Activated B cell treated with CpG ODN at 0.5 μM for 24 hours (primary cell): ENCODE results near the gene MEIS2. TPM values are rescaled to one million over a fixed set of nuclear protein-coding genes. Genes with fewer than 3 reads are reported as not detected.
A peak's percentile ranks its signal among the peaks of the same experiment; 100 is the strongest.

Experiments used
- ATAC-seq: fragments of 200-7000 bp; cut with Tn5 transposase; one replicate; pipeline ENCODE4 v1.10.0; 2021; ENCODE audit warnings: low read depth, mild to moderate bottlenecking, moderate library complexity
- CTCF ChIA-PET: fragments of 350-600 bp; sonication (Branson Sonifier 250); formaldehyde crosslinking; loops from one replicate; lab custom pipeline; 2021; ENCODE audit warnings: antibody characterized with exemption; lab: Charles Lee
- POLR2A ChIA-PET: fragments of 350-600 bp; sonication (Branson Sonifier 250); formaldehyde crosslinking; loops from one replicate; lab custom pipeline; 2021; ENCODE audit warnings: antibody characterized with exemption; lab: Charles Lee
- DNase-seq: peaks from one replicate; pipeline ENCODE4 v3.0.0; 2022
- H3K27ac Mint-ChIP-seq: one replicate; pipeline ENCODE4 v1.8.0; 2020; ENCODE audit warnings: mixed read lengths
- H3K27me3 Mint-ChIP-seq: one replicate; pipeline ENCODE4 v1.8.0; 2021; ENCODE audit warnings: mixed read lengths
- H3K36me3 Mint-ChIP-seq: one replicate; pipeline ENCODE4 v1.8.0; 2021; ENCODE audit warnings: low read depth, mixed read lengths
- H3K4me1 Mint-ChIP-seq: one replicate; pipeline ENCODE4 v1.8.0; 2021; ENCODE audit warnings: mixed read lengths
- H3K4me3 Mint-ChIP-seq: one replicate; pipeline ENCODE4 v1.8.0; 2020; ENCODE audit warnings: mild to moderate bottlenecking, mixed read lengths
- H3K9me3 Mint-ChIP-seq: one replicate; pipeline ENCODE4 v1.8.0; 2020; ENCODE audit warnings: mixed read lengths
- CTCF ChIP-seq: fragments of 200-600 bp; IDR thresholded peaks from one replicate; pipeline ENCODE4 v1.8.0; 2022; ENCODE audit warnings: antibody characterized with exemption, mild to moderate bottlenecking
- intact Hi-C: fragments of 100-400 bp; cut with micrococcal nuclease; formaldehyde crosslinking; loops from one replicate; pipeline ENCODE4 v1.15.1; 2024
- total RNA-seq: library from RNA; stranded (reverse); gene quantifications from 2 replicates; pipeline ENCODE4 v1.2.3, GENCODE V29; 2022

MEIS2 gene
- total RNA-seq, 1 donor from 2014 or later = 0.24 TPM

- Mint-ChIP-seq H3K4me1 (no peaks in the 10 kb centered on the region), H3K36me3 (no peaks in the 10 kb centered on the region), H3K27ac (no peak overlapping the region), H3K4me3 (no peak overlapping the region), H3K9me3 (peaks cover 8% of the 10 kb centered on the region), H3K27me3 (no peaks in the 10 kb centered on the region)
- DNase-seq (no peak), ATAC-seq (no peak)
- ChIA-PET CTCF (no interaction called here), POLR2A (no interaction called here)
- intact Hi-C loops = no loop called here
- TF ChIP-seq CTCF = no peak
Measured at GRCh38 chr15:37017031-37017625, 83.2 kb downstream of the MEIS2 start.

GRCh38 chr15:37016231-37016630 is 84.1 kb downstream of the MEIS2 start:
- CTCF ChIA-PET = no interaction called here
- Mint-ChIP-seq H3K36me3 (no peaks in the 10 kb centered on the region), H3K9me3 (peaks cover 8% of the 10 kb centered on the region), H3K27ac (no peak overlapping the region), H3K27me3 (no peaks in the 10 kb centered on the region), H3K4me3 (no peak overlapping the region), H3K4me1 (no peaks in the 10 kb centered on the region)
- ATAC-seq (no peak), DNase-seq (no peak)
- intact Hi-C loops = no loop called here
- POLR2A ChIA-PET = no interaction called here
- no peak for TF ChIP-seq CTCF

- Mint-ChIP-seq H3K27ac (no peak overlapping the region), H3K27me3 (no peaks in the 10 kb centered on the region), H3K4me1 (no peaks in the 10 kb centered on the region), H3K9me3 (peaks cover 6% of the 10 kb centered on the region), H3K36me3 (no peaks in the 10 kb centered on the region), H3K4me3 (no peak overlapping the region)
- no peak for TF ChIP-seq CTCF
- intact Hi-C loops = no loop called here
- no peak for ATAC-seq
- CTCF ChIA-PET = no interaction called here
- DNase-seq = no peak
- POLR2A ChIA-PET = no interaction called here
Measured at GRCh38 chr15:37015451-37015850, 84.9 kb downstream of the MEIS2 start.

GRCh38 chr15:37015035-37015434 is 85.3 kb downstream of the MEIS2 start:
- no peak overlapping the region for H3K4me3 Mint-ChIP-seq
- no peaks in the 10 kb centered on the region for H3K4me1 Mint-ChIP-seq
- intact Hi-C loops = no loop called here
- H3K36me3 Mint-ChIP-seq = no peaks in the 10 kb centered on the region
- DNase-seq = no peak
- ChIA-PET POLR2A (no interaction called here), CTCF (no interaction called here)
- TF ChIP-seq CTCF = no peak
- peaks cover 6% of the 10 kb centered on the region for H3K9me3 Mint-ChIP-seq
- peak; percentile 25 for ATAC-seq
- H3K27ac Mint-ChIP-seq = no peak overlapping the region
- H3K27me3 Mint-ChIP-seq = no peaks in the 10 kb centered on the region

GRCh38 chr15:37014566-37014965 is 85.8 kb downstream of the MEIS2 start:
- intact Hi-C loops = no loop called here
- Mint-ChIP-seq H3K4me3 (no peak overlapping the region), H3K27ac (no peak overlapping the region), H3K4me1 (no peaks in the 10 kb centered on the region), H3K27me3 (no peaks in the 10 kb centered on the region), H3K36me3 (no peaks in the 10 kb centered on the region), H3K9me3 (peaks cover 6% of the 10 kb centered on the region)
- DNase-seq = no peak
- POLR2A ChIA-PET = no interaction called here
- TF ChIP-seq CTCF = no peak
- no peak for ATAC-seq
- CTCF ChIA-PET = no interaction called here
